Stimulated activated CD4-positive, alpha-beta T cell treated with anti-CD3 and anti-CD28 coated beads, Interleukin-2, amount 100 ng/mL, for 48 hours (primary cell): ENCODE results near the gene OR10AG1.

Source experiments
- DNase-seq, 2 donors: peaks; one replicate each; pipeline ENCODE4 v3.0.0-alpha.2; 2020

OR10AG1 gene

GRCh38 chr11:55969845-55970244 is at the start of gene OR10AG1:
TSS of gene OR10AG1 (minus strand) at chr11:55969945. CDS start at chr11:55969907, 38 bp downstream.
- no peak for DNase-seq

- no peak for DNase-seq
Observed at GRCh38 chr11:56013805-56014204, 44.1 kb upstream of the OR10AG1 start.

GRCh38 chr11:56010716-56011115 is 41.0 kb upstream of the OR10AG1 start:
- DNase-seq = no peak

- no peak for DNase-seq
Observed at GRCh38 chr11:55994525-55994924, 24.8 kb upstream of the OR10AG1 start, which contains the start of gene OR5F1. TSS of gene OR5F1 (minus strand) at chr11:55994625. CDS start at chr11:55994625, 0 bp downstream.

GRCh38 chr11:55970935-55971334 is 1.2 kb upstream of the OR10AG1 start:
- no peak for DNase-seq

GRCh38 chr11:55967914-55968313 is 1.8 kb downstream of the OR10AG1 start:
- no peak for DNase-seq

GRCh38 chr11:55966391-55966790 is 3.4 kb downstream of the OR10AG1 start:
- DNase-seq = no peak

- DNase-seq = no peak
Observed at GRCh38 chr11:55956521-55956920, 13.2 kb downstream of the OR10AG1 start.

GRCh38 chr11:55949330-55949729 is 20.4 kb downstream of the OR10AG1 start:
- DNase-seq = no peak

- no peak for DNase-seq
Observed at GRCh38 chr11:55942785-55943392, 26.9 kb downstream of the OR10AG1 start.

- DNase-seq = no peak
Observed at GRCh38 chr11:55936300-55936699, 33.4 kb downstream of the OR10AG1 start, which contains the start of gene OR5I1. TSS of gene OR5I1 (minus strand) at chr11:55936400. CDS start at chr11:55936400, 0 bp downstream.

- DNase-seq = no peak
Observed at GRCh38 chr11:55920537-55920936, 49.2 kb downstream of the OR10AG1 start.
